SK-N-SH treated with all-trans-retinoic acid at 6 μM for 48 hours (cell line): ENCODE measurements around the gene CALML6.

ENCODE experiments used
- ISL1 ChIP-seq: fragments of 250-450 bp; sonication (Bioruptor Pico); IDR thresholded peaks from 2 replicates; pipeline ENCODE4 v2.1.2; 2022; ENCODE audit warnings: mild to moderate bottlenecking, moderate library complexity
- PATZ1 ChIP-seq: fragments of 250-450 bp; sonication (Bioruptor Pico); IDR thresholded peaks from 2 replicates; pipeline ENCODE4 v1.8.0; 2020; ENCODE audit warnings: mild to moderate bottlenecking, moderate library complexity, borderline replicate concordance
- TCF4 ChIP-seq: fragments of 250-450 bp; sonication (Bioruptor Pico); IDR thresholded peaks from 2 replicates; pipeline ENCODE4 v1.8.0; 2021; ENCODE audit warnings: mild to moderate bottlenecking, moderate library complexity, borderline replicate concordance
- ZFP30 ChIP-seq: fragments of 450-650 bp; formaldehyde crosslinking; IDR thresholded peaks from 2 replicates; pipeline ENCODE4 v1.5.0; 2022; ENCODE audit warnings: mild to moderate bottlenecking, moderate library complexity

- TF ChIP-seq TCF4 (CRISPR knock-in tag) (no peak), ISL1 (CRISPR knock-in tag) (no peak), ZFP30 (CRISPR knock-in tag) (no peak), PATZ1 (no peak)
These were observed 43.0 kb downstream of the CALML6 start for GRCh38 chr1:1958071-1958541.
